GM18909 (cell line): Measurements from ENCODE around the gene SUPT3H.

ENCODE experiments used
- ATAC-seq: cut with Tn5 transposase; IDR thresholded peaks from one replicate; pipeline ENCODE4 v1.9.1; 2021; ENCODE audit warnings: mild to moderate bottlenecking; ENCODE audit not compliant: unreplicated experiment, poor library complexity

SUPT3H gene

DNA sequence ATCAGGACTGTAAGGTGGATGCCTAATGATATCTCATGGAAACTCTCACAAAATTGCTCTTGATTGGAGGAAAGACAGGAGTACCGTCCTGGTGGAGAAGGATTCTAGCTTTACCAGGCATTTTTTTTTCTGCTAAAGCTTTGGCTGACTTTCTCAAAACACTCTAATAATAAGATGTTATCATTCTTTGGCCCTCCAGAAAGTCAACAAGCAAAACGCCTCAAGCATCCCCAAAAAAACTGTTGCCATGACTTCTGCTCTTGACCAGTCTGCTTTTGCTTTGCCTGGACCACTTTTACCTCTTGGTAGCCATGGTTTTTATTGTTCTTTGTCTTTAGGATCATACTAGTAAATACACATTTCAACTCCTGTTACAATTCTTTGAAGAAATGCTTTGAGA, 105.1 kb downstream of the SUPT3H start:
- ATAC-seq, result no peak

DNA sequence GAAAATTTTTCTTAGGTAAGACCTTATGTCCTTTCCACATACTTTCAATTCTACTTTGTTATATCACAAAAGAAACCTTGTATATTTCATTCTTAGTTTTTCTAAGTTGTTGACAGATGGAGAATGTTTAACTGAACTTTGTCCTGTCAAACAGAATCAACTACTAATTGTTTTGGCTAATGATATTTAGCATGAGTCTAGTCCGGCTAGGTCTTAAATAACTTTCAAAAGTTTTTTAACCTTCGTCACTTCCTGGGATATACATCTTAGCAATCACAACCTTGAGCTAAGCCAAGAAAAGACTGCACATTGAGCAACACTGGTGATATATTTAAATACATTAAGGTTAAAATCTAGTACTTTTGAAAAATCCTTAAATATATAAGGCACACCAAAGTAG, 112.5 kb downstream of the SUPT3H start:
- ATAC-seq, result no peak

DNA sequence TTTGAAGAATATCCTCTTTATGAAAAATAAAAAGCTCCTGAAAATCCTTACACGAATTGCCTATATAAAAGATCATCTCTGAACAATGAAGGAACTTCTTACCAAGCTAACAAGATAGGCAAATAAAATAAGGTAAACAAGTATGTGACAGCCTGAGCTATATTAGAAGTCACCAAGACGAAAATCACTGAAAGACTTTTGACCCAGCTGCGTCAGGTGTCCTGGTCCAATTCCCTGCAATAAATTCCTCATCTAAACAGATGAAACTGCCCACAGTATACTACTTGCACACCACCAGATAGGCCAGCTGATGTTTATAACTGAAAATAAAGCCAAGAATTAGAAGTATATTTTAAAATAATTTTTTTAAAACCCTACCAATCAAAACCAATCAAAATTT, 117.0 kb downstream of the SUPT3H start:
- ATAC-seq, result no peak

DNA sequence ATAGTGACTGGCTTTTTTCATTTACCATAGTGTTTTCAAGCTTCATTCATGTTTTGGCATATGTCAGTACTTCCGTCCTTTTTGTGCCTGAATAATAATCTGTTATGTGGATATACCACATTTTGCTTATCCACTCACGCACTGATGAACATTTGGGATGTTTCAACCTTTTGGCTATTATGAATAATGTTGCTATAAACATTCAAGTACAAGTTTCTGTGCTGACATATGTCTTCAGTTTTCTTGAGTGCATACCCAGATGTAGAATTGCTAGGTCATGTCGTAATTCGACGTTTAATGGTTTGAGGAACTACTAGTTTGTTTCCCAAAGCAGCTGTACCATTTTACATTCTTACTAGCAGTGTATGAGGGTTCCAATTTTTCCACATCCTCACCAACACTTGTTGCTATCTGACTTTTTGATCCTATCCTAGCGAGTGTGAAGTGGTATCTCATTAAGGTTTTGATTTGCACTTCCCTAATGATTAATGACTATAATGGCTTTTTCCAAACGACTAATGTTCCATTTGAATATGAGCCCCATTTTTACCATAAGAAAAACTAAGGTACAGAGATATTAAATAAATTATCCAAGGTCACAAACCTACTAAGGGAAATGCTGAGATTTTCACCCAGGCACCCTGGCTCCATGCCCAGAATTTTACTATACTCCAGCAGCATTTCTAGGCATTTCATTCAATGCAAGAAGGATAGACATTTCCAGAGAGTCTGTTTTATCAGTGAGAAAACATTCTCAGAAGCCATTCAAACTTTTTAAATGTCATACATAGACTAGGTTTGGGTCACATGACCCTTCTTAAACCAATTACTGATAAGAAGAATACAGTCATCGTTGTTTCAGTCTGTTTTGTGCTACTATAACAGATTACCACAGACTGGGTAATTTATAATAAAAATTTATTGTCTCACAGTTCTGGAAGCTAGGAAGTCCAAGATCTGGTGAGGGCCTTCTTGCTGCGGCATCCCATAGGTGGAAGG, 120.7 kb downstream of the SUPT3H start:
- ATAC-seq, result no peak

DNA sequence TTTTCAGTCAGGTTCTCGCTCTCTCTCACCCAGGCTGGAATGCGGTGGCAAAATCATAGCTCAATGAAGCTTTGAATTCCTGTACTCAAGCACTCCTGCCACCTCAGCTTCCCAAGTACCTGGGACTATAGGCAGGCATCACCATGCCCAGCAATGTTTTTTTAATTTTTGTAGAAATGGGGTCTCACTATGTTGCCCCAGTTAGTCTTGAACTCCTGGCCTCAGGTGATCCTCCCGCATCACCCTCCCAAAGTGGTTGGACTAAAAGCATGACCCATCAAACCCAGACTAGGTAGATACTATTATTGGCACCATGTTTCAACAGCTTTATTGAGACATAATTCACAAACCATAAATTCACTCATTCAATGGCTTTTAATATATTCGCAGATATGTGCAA, 122.3 kb downstream of the SUPT3H start:
- ATAC-seq, result no peak

DNA sequence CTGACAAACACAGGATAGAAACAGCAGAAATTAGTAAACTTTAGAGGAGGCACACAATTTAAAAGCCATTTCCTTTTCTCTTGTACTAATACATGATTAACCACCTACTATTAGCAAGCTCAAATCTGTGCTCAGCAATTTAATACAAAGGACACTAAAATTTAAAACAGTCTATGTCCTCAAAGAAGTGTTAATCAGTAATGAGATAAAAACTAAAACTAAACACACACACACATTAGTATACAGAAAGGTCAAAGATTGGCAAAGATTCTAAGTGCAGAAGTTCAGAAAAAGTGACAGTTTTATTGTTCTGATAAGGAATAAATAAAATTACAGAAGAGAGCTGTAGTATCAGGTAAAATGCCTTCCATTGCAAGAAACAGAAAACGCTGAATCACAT, 123.5 kb downstream of the SUPT3H start:
- no peak for ATAC-seq

DNA sequence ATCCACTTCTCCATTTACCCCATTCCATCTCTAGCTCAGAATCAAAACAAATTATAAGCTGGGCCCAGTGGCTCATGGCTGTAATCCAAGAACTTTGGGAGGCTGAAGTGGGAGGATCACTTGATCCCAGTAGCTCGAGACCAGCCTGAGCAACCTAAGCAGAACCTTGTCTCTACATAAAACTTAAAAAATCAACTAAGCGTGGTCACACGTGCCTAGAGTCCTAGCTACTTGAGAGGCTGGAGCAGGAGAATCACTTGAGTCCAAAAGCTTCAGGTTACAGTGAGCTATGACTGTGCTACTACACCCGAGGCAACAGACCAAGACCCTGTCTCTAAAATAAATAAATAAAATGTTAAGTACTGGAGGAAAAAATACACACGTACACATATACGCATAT, 124.3 kb downstream of the SUPT3H start:
- no peak for ATAC-seq

DNA sequence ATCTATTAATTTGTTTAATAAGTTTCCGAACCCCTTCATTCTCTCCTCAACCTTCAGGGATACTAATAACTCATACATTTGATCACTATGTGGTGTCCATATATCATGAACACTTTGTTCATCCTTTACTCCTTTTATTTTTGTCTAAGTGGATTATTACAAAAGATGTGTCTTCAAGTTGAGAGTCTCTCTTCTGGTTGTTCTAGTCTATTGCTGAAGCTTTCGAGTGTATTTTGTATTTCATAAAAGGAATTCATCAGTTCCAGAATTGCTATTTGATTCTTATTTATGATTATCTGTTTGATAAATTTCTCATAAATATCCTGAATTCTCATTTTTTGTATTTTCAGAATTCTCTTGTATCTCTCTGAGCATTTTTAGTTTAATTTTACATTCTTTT, 146.1 kb downstream of the SUPT3H start:
- ATAC-seq, result no peak

DNA sequence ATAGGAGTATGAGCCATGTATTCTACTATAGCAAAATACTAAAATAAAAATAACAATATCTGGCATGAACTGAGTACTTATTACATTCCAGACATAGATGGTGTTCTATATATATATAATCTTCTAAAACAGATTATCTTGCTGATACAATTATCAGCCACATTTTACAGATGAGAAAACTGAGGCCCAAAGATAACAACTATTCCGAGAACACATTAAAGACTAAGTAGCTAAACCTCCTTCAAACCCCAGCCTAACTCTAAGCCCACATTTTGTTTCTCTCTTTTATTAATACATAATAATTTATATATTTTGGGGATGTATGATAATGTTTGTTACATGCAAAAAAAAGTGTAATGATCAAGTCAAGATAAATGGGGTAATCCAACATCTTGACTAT, 148.3 kb downstream of the SUPT3H start:
- ATAC-seq, result no peak

DNA sequence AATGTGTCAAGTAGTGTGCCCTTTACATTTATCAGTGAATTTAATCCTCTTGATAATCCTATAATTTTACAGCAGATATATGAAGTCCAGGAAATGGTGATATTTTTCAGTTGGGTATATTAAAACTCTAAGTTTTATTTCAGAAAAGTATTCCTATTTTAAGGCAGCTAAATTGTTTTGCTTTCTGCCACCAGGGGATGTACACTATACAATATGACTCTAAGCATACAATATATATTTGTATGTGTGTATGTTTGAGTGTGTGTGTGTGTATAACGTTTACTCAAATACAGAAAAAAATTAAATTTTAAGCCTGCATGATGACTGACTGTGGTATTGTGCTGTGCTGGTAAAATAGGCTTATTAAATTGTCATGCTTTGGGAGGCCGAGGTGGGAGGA, 151.7 kb downstream of the SUPT3H start:
- no peak for ATAC-seq

DNA sequence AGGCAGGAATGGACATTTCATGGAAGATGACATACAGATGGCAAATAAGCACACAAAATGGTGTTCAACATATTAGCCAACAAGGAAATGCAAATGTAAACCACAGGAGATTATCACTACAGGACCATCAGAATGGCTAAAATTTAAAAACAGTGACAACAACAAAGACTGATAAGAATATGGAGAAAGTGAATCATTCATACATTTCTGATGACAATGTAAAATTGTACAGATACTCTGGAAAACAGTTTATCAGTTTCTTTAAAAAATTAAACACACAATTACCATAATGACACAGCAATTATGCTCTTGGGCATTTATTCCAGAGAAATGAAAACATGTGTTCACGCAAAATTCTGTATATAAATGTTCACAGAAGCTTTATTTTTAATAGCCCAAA, 155.4 kb downstream of the SUPT3H start:
- no peak for ATAC-seq

DNA sequence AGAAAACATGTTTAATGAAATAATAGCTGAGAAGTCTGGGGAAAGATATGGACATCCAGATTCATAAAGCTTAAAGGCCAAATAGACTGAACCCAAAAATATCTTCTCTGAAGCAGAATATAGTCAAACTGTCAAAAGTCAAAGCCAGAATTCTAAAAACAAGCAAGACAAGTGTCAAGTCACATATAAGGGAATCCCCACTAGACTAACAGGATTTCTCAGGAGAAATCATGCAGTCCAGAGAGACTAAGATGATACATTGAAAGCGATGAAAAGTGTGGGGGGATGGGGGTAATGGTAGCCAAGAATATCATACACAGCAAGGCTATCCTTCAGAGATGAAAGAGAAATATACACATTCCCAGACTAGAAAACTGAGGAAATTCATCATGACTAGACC, 162.0 kb downstream of the SUPT3H start:
- no peak for ATAC-seq

DNA sequence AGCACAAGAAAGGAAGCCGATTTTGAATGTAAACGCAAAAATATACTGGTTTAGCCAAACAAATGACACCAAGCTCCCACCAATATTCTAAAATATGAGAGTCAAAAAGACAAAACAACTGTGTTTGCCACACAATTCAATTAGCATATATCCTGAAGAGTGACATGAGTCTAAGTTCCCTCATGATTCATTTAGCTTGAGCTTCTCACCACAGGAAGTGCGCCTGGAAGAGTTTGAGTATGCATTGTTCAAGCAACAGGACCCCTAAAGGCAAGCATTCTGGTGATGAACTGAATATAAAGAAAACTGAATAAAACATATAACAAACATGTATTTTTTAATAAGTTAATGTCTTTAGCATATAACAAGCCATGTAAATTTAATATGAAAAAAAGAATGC, 164.8 kb downstream of the SUPT3H start:
- ATAC-seq, result no peak

DNA sequence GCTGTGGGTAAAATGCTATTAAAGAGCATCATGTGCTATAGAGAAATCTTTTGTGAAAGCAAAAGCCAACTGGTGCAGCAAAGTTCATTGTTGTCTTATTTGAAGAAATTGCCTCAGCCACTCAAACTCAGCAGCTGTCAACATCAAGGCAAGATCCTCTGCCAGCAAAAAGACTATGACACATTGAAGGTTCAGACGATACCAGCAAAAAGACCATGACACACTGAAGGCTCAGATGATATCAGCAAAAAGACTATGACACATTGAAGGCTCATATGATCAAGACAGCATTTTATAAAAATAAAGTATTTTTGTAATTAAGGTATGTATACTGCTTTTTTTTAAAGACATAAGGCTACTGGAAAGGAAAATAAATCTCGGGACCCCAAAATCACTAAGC, 168.0 kb downstream of the SUPT3H start:
- no peak for ATAC-seq

DNA sequence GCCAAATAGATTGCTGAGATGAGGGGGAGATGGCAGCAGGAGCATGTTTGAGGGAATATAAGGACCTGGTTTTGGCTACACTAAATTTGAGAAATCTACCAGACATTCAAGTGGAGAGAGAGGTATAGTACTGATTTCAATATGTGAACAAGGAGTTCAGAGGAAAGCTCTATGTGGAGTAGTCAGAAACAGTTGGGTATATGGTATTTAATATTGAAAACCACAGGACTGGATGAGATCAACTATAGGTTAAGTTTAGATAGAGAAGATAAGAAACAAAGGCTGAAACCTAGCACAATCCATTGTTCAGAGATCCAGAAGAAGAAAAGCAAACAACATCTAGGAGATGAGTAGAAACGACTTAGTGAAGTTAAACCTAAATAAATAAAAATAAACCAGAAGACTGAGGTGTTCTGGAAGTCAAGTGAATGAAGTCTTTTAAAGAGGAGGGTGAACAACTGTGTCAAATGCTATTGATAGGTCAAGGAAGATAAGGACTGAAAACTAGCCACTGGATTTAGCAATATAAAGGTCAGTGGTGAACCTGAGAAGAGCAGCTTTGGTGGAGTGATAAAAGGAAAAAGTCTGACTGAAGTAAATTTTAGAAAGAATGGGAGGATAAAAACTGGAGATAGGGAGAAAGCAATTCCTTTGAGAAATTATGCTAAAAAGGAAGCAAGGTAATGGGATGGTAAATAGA, 170.8 kb downstream of the SUPT3H start:
- ATAC-seq, result no peak

DNA sequence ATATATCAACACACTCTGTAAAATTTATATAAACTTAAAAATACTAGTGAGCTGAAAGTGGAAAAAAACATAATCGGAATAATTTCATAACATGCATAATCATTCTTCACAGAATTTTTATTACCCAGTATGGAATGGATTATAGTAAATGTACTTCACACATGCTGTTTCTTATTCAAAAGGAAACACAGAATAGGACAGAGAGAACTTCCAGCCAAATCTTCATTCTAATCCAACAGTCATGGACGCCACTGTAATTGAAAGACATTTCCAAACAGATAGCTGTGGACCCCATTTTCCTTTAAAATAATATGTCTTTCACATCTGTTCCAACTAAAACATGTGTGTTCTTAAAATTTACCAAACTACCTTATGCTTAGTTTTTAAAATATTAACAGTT, 176.2 kb downstream of the SUPT3H start:
- no peak for ATAC-seq

DNA sequence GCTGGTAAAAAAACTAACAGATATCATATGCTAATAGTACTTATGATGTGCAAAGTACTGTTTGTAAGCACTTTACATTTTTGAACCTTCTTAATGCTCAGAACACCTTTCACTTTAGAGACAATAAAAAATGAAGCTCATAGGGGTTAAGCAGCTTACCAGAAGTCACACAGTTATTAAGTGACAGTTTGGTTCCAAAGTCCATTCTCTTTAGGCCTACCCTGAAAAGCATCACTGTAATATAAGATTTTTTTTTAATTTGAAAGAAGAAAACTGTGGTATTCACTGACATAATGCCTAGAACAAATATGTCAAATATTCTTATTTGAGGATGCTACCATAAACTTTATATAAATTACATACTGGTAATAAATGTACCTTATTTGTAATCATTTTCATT, 177.2 kb downstream of the SUPT3H start:
- ATAC-seq, result no peak

DNA sequence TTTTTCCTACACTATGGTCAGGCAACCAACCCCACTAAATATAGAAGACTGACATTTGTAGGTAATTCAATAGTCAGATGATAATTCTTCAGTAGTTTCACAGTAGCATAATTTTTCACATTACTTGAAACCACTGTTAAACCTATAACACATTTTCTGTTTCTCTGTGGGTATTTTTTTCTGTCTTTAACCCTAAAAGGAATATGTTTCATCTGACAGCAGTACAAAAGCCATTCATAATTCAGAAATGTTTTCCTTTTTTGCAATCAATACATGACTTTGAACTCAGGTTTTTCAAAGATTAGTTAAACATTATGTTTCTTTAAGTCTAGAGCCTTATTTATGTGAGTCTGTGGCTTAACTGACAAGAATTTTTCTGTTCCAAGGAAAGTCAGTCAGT, 178.2 kb downstream of the SUPT3H start:
- no peak for ATAC-seq

DNA sequence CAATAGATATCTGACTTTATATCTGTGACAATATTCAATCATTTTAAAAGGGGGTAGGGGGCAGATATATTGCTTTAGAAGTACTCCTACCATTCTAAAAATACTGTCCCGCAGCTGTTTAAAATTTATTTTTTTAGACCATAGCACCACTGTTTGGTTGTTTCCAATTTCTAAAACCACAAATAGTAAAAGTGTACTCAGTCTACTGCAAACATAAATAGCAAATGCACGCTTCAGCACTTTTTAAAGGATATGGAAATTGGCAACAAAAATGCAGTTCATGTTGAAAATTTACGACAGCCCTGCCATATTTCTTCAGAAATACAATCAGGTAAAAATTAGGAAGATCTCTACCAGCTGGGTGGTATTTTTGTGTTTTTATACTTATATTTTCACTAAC, 181.6 kb downstream of the SUPT3H start:
- no peak for ATAC-seq

DNA sequence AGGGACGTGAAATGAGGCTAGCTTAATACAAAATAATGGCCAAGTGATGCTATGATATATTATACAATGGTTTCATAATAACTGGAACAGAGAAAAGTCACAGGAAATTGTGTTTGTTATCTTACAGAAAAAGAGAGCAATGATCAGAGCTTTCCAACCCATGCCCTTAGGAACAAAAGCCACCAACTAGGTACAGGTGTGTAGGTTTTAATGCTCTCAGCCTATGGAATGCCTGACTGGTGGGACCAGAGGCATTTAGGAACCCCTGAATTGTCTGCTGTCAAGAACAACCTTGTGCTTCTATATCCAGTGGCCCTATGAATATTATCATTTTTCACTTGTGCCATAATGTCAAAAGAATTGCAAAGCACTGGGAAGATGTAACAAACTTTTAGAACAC, 182.6 kb downstream of the SUPT3H start:
- ATAC-seq, result no peak

DNA sequence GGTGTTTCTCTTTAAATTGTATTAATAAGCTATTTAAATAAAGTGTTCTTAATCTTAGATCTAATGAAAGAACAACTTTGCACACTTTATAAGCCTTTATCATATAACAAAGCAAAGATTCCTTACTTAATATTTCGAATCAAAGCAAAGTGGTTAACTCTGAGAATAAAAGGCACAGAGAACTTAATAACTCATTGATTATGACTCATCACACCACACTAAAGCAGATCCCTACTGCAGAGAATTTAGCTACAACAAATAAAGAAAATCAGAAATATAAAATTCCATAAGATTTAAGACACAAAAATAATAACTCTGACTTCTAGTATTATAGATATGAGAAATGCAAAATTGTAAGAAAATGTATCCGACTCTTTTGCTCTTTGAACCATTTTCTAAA, 185.2 kb downstream of the SUPT3H start:
- ATAC-seq, result no peak

DNA sequence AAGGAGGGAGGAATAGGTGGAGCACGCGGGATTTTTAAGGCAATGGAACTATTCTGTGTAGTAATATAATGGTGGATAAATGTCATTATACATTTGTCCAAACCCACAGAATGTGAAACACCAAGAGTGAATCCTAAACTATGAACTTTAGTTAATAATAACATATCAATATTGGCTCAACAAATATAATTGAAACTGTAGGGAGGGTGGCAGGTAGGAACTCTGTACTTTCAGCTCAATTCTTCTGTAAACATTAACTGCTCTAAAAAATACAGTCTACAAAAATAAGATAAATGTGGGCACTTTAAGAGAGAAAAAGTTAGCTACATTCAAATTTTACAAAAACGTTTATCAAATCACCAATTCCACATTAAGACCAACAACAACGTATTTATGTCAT, 186.3 kb downstream of the SUPT3H start:
- no peak for ATAC-seq
